22Rv1 (cell line): Measurements from ENCODE around the gene PTPRM.

Source experiments
- H3K27ac ChIP-seq: fragments of 450-650 bp; 2 replicates; pipeline ENCODE4 v1.5.1; 2017
- ZFX ChIP-seq: fragments of 450-650 bp; IDR thresholded peaks from 2 replicates; pipeline ENCODE4 v1.6.1; 2017; ENCODE audit warnings: antibody characterized with exemption, borderline replicate concordance
- TF ChIP-seq, protein P1 (sequence below): fragments of 450-650 bp; IDR thresholded peaks from 2 replicates; pipeline ENCODE4 v1.5.1; 2017; ENCODE audit warnings: mild to moderate bottlenecking

PTPRM gene

DNA sequence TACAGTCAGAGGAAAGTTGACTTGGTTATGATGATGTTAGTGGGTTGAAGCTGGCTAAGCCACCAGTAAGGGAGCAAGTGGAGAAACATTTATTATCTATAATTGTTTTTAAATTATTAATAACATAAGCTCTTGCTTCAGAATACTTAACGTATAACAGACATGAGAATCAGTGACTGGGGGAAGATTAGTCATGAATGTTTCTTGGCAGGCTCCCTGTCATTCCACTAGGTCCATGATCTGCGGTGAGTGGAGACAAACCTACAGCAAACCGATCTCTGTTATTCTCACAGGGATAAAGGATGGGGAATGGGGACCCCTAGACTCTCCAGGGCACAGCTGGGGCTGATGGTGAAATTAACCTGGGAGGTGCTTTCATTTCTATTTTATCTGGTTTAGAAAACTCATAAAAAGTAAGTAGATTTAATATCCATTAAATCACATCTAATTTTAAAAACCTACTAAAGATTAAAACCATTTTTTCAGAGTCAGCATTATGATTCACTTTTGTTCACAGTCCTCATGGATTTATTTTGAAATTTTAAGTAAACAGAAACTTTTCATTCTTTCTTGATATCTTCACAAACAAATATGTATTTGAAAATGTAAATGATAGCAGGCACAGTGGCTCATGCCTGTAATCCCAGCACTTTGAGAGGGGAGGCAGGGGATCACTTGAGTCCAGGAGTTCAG lies 420.3 kb downstream of the PTPRM start:
- no peak for TF ChIP-seq ZFX
- TF ChIP-seq, protein P1, sequence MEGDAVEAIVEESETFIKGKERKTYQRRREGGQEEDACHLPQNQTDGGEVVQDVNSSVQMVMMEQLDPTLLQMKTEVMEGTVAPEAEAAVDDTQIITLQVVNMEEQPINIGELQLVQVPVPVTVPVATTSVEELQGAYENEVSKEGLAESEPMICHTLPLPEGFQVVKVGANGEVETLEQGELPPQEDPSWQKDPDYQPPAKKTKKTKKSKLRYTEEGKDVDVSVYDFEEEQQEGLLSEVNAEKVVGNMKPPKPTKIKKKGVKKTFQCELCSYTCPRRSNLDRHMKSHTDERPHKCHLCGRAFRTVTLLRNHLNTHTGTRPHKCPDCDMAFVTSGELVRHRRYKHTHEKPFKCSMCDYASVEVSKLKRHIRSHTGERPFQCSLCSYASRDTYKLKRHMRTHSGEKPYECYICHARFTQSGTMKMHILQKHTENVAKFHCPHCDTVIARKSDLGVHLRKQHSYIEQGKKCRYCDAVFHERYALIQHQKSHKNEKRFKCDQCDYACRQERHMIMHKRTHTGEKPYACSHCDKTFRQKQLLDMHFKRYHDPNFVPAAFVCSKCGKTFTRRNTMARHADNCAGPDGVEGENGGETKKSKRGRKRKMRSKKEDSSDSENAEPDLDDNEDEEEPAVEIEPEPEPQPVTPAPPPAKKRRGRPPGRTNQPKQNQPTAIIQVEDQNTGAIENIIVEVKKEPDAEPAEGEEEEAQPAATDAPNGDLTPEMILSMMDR = no peak
- no peak overlapping the region for H3K27ac ChIP-seq

DNA sequence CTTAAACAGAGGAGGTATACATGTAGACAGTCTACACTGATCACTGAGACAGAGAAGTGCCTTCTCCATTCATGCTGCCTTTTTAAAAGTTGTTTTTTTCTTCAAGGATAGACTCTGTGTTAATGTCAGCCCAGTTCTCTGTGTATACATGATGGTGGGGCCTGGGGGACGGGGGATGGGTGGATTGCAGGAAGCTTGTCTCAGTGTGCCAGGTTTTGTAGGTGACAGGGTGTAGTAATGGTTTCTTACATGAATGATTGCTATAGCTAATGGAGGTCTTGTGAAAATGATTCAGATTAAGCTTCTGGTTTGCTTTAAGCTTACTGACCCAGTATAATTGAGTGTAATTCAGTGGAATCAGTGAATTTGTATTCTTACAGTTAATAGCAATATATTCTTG lies 423.6 kb downstream of the PTPRM start:
- H3K27ac ChIP-seq = no peak overlapping the region

DNA sequence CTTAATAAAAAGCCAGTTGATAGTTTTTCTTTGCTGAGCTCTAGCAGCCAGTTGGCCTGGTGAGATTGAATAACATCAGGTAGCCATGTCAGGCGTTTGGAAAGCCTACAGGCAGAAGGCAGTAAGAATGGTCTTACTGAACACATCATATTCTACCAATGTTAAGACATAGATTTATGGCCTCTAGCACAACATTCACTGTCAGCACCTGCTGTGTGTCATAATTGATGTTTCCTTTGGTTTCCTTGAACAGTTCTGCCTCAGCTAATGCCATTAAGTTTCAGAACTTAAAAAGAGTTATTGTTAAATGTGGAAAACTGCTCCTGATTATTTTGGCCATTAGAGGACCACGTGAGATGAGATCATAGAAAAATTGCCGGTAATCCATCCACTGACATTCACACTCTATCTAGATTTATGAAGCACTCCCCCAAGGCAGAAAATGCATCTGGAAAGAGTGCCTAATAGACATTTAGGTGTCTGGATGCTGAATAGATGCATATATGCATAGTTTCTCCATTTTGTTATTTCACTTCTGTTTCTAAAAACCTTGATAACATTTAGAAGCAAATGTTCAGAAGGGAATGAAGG lies 434.7 kb downstream of the PTPRM start:
- TF ChIP-seq ZFX = no peak
- TF ChIP-seq, protein P1 = no peak
- no peak overlapping the region for H3K27ac ChIP-seq

More for the DNA sequence above, 423.6 kb downstream of the PTPRM start:
- no peak for TF ChIP-seq ZFX
- TF ChIP-seq, protein P1 = no peak

DNA sequence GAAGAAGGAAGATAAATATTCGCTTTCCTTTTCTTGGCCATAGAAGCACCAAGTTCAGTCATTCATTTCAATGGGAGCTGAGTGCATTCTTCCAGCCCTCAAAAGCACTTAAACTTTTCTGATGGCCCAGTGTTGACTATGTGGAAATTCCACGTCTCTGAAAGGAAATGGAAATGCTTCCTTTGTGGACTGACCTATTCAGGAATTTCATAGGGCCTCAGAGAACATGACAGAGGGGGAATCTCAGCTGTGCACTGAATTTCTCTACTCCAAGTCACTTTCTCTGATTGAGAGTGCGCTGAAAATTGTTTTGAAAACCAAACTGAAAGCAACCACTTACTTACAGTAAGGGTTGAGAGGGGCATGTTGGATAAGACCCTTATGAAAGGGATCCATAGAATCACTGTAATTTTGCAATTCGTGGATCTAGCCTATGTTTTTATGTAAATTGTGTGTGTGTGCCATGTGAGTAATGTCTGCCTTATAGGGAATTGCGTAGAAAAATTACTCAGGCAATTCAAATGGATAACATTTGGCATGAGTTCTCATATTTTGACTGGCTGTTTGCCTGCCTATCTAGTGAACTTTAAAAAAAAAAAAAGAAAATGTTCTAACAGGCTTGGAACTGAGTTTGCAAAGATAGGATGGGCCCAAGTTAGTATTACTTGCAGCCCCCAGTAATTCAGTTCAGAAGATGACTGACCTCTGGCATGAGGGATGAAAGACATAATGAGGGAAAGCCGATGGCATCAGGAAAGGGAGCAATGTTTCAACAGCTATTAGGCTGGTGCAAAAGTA lies 437.0 kb downstream of the PTPRM start:
- TF ChIP-seq, protein P1 = no peak
- no peak overlapping the region for H3K27ac ChIP-seq

DNA sequence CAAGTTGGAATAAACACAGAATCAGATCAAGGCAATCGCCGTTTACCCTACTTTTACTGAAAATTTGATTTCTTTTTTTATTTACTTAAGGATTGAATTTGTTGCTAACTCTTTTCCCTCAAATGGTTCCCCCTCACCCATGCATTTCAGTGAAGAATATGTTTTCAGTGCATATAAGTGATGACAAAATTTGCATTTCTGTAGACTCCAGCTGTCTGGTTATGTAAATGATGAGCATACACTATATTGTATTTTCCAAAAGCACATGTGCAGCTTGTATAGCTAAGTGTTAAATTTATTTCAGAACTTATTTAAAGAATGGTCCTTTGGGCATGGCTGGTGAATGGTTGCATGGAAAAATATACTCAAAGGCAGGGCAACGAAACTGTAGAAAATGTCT lies 437.7 kb downstream of the PTPRM start:
- TF ChIP-seq ZFX = no peak
- no peak overlapping the region for H3K27ac ChIP-seq

DNA sequence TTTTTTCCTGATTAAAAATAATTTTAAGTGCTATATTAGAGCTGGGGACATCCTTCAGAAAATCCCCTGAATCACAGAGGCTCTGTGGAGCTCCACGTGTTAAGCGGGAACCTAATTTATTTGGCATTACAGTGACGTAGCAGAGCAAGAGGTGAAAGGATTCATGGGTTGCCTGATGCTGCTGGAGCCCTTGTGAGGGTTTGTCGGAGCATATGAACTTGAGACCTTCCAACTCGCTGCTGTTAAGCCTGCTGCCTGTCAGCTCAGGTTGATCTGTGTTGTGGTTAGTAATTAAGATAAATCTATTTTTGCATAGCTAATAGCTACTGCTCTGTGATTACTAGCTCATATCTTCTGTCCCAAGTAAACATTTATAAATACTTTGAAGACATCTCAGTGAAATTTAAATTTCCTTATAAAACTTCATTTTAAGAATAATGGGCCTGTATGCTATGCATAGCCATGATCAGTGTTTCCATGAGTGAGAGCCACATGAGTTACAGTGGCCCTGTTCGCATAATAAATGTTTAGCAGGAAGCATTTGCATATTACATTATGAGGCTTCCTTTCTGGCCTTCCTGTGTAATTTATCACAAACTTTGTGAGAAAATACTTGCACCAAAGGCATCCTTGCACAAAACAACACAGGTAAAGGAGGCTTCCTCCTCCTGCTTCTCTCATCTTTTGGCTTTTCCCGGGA lies 438.9 kb downstream of the PTPRM start:
- TF ChIP-seq, protein P1 = no peak
- no peak for TF ChIP-seq ZFX
- no peak overlapping the region for H3K27ac ChIP-seq

DNA sequence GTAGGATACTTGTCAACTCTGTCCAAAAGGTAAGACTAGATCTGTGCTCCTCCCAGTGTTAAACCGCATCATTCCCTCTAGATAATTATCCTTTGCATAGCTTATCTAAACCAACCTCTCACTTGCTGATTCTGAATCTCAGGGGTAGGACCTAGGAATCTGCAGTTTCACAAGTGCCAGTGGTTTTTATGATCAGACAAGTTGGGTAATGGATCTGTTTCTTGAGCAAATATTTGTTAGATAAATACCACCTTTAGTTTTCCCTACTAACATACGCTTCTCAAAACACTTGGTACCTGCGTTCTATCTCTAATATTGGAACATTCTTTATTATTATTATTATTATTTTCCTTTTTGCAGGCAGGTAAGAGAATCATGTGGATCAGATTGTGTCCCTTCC lies 439.9 kb downstream of the PTPRM start:
- TF ChIP-seq, protein P1 = no peak
- no peak for TF ChIP-seq ZFX

More for the DNA sequence above, 439.9 kb downstream of the PTPRM start:
- H3K27ac ChIP-seq = no peak overlapping the region
